Measurements from ENCODE around the gene PLXND1.
"Not testable (repeated sequence)": the region's sequence is repeated elsewhere in the genome, so short reads cannot be mapped to it uniquely, and the experiment has no call there.

Gene PLXND1

GRCh38 chr3:129547241-129547640 lies 59.2 kb downstream of the PLXND1 start:
- DNase-seq: no peak

- DNase-seq: not testable (repeated sequence)
These were observed 60.5 kb downstream of the PLXND1 start for GRCh38 chr3:129545951-129546350.

GRCh38 chr3:129543999-129544398 lies 62.5 kb downstream of the PLXND1 start:
- DNase-seq: no peak

- DNase-seq: no peak
These were observed 63.2 kb downstream of the PLXND1 start, which contains the start of gene H1-8 for GRCh38 chr3:129543156-129543790. H1-8 (plus strand) TSS chr3:129543175; CDS start chr3:129543219, 44 bp downstream.

- no peak for DNase-seq
These were observed 63.7 kb downstream of the PLXND1 start for GRCh38 chr3:129542747-129543146.

GRCh38 chr3:129540776-129541516 lies 65.5 kb downstream of the PLXND1 start:
- no peak for DNase-seq

- no peak for DNase-seq
These were observed 67.3 kb downstream of the PLXND1 start for GRCh38 chr3:129539206-129539605.

- DNase-seq: no peak
These were observed 69.7 kb downstream of the PLXND1 start for GRCh38 chr3:129536804-129537203.

- no peak for DNase-seq
These were observed 70.2 kb downstream of the PLXND1 start for GRCh38 chr3:129536374-129536667.

- no peak for DNase-seq
These were observed 71.4 kb downstream of the PLXND1 start for GRCh38 chr3:129535075-129535474.

GRCh38 chr3:129534428-129535027 lies 71.9 kb downstream of the PLXND1 start:
- DNase-seq: no peak

GRCh38 chr3:129533406-129533805 lies 73.1 kb downstream of the PLXND1 start:
- DNase-seq: no peak

GRCh38 chr3:129532261-129532660 lies 74.2 kb downstream of the PLXND1 start:
- DNase-seq: no peak

GRCh38 chr3:129531699-129532098 lies 74.8 kb downstream of the PLXND1 start:
- no peak for DNase-seq

GRCh38 chr3:129530821-129531220 lies 75.7 kb downstream of the PLXND1 start:
- no peak for DNase-seq

- no peak for DNase-seq
These were observed 76.2 kb downstream of the PLXND1 start for GRCh38 chr3:129530251-129530791.

- DNase-seq: no peak
These were observed 76.9 kb downstream of the PLXND1 start for GRCh38 chr3:129529436-129530210.

- no peak for DNase-seq
These were observed 77.8 kb downstream of the PLXND1 start, which contains the start of gene RHO for GRCh38 chr3:129528589-129529100. RHO (plus strand) TSS chr3:129528639; CDS start chr3:129528734, 95 bp downstream.

- no peak for DNase-seq
These were observed 79.2 kb downstream of the PLXND1 start for GRCh38 chr3:129527262-129527661.

- no peak for DNase-seq
These were observed 80.2 kb downstream of the PLXND1 start for GRCh38 chr3:129526121-129526900.

- DNase-seq: no peak
These were observed 81.0 kb downstream of the PLXND1 start for GRCh38 chr3:129525341-129525968.

Data from midbrain (tissue), 1 donor.